Ovary (tissue), 3 donors: Measurements from ENCODE around the gene IGFL3.

Experiments
- CTCF ChIP-seq, 3 donors: fragments of 450-650 bp in 2 of 3; fragments of 200-600 bp in 1 of 3; IDR thresholded peaks; one replicate each; pipeline versions ENCODE4 v1.5.1 to v1.8.0; 2016 to 2022; ENCODE audit warnings: antibody characterized with exemption in 3 of 3, mild to moderate bottlenecking in 1 of 3
- EP300 ChIP-seq: sonication (generic); formaldehyde crosslinking; IDR thresholded peaks from one replicate; pipeline ENCODE4 v1.6.1; 2017; ENCODE audit warnings: antibody characterized with exemption
- POLR2A ChIP-seq: fragments of 450-650 bp; IDR thresholded peaks from one replicate; pipeline ENCODE4 v1.6.1; 2017; ENCODE audit warnings: antibody characterized with exemption, mild to moderate bottlenecking, moderate library complexity
- donor health status: DM: no; HTN: no; CAD: no.

- no peak for TF ChIP-seq CTCF (IDR thresholded peaks at IDR 0.05)
- no peak for TF ChIP-seq EP300
- no peak for TF ChIP-seq POLR2A
These were observed 6.4 kb downstream of the IGFL3 start for GRCh38 chr19:46118136-46118535.
